ENCODE results near the gene NOL7. TPM values are rescaled to one million over a fixed set of nuclear protein-coding genes. Genes with fewer than 3 reads are reported as not detected.
A peak's percentile ranks its signal among the peaks of the same experiment; 100 is the strongest.

Gene NOL7
- total and polyA plus RNA-seq, 2 experiments from 2014 or later = 84.3 to 96.8 TPM

DNA sequence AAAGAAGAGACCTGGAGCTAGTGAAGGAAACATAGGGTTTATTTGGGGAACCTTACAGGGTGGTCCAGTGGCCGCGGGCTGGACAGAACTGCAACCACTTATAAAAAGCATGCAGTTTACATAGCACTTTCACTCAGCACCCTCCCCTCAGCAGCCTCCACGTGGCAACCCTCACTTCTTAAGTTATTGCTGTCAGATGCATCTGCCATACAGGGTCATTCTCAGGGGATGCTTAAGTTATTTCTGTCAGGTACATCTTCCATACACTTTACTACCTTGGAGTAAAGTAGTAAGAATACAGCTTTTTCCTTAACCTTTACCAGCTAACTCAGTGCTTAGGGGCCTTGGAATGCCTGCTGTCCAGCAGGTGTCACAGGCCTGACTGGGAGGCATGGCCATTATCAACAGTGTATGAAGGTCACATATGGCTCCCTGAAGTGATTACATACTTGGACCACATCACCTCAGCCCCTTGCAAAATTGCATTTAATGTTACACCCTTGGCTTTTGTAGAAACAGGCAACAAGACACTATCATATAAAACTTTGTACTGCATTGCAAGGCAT is 2.0 kb upstream of the NOL7 start:
- H3K36me3 ChIP-seq (replicated peaks; ENCODE audit: insufficient read depth, low read depth) = no peaks in the 10 kb centered on the region
- peaks cover 10% of the 10 kb centered on the region for H4K20me1 ChIP-seq (ENCODE audit: insufficient read depth, poor library complexity, severe bottlenecking)
- no peaks in the 10 kb centered on the region for H3K27me3 ChIP-seq
- H3K4me1 ChIP-seq (ENCODE audit: insufficient read depth) = peaks cover 16% of the 10 kb centered on the region
- H3K9me3 ChIP-seq (ENCODE audit: low read depth) = no peaks in the 10 kb centered on the region
- peaks cover 31% of the 10 kb centered on the region for H3K79me2 ChIP-seq
- DNase-seq (ENCODE audit: low spot score) = no peak
- no peak overlapping the region for H3K4me2 ChIP-seq
- no peaks in the 10 kb centered on the region for H3K9me2 ChIP-seq (replicated peaks; ENCODE audit: insufficient read depth)
- H3K27ac ChIP-seq = no peak overlapping the region
- H2AFZ ChIP-seq = no peak overlapping the region
- no peak overlapping the region for H3K4me3 ChIP-seq
- TF ChIP-seq EZH2phosphoT487 (IDR thresholded peaks at IDR 0.05; ENCODE audit: low read depth, severe bottlenecking, unreplicated experiment) (no peak), EZH2 (IDR thresholded peaks at IDR 0.05; ENCODE audit: borderline replicate concordance) (no peak)
- TF ChIP-seq, protein P1, sequence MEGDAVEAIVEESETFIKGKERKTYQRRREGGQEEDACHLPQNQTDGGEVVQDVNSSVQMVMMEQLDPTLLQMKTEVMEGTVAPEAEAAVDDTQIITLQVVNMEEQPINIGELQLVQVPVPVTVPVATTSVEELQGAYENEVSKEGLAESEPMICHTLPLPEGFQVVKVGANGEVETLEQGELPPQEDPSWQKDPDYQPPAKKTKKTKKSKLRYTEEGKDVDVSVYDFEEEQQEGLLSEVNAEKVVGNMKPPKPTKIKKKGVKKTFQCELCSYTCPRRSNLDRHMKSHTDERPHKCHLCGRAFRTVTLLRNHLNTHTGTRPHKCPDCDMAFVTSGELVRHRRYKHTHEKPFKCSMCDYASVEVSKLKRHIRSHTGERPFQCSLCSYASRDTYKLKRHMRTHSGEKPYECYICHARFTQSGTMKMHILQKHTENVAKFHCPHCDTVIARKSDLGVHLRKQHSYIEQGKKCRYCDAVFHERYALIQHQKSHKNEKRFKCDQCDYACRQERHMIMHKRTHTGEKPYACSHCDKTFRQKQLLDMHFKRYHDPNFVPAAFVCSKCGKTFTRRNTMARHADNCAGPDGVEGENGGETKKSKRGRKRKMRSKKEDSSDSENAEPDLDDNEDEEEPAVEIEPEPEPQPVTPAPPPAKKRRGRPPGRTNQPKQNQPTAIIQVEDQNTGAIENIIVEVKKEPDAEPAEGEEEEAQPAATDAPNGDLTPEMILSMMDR (IDR thresholded peaks at IDR 0.05; ENCODE audit: poor library complexity) = no peak
- 75% methylated on average over 3 of the region's 3 CpGs for WGBS (ENCODE audit: low lambda C conversion rate, missing lambda C conversion rate)

DNA sequence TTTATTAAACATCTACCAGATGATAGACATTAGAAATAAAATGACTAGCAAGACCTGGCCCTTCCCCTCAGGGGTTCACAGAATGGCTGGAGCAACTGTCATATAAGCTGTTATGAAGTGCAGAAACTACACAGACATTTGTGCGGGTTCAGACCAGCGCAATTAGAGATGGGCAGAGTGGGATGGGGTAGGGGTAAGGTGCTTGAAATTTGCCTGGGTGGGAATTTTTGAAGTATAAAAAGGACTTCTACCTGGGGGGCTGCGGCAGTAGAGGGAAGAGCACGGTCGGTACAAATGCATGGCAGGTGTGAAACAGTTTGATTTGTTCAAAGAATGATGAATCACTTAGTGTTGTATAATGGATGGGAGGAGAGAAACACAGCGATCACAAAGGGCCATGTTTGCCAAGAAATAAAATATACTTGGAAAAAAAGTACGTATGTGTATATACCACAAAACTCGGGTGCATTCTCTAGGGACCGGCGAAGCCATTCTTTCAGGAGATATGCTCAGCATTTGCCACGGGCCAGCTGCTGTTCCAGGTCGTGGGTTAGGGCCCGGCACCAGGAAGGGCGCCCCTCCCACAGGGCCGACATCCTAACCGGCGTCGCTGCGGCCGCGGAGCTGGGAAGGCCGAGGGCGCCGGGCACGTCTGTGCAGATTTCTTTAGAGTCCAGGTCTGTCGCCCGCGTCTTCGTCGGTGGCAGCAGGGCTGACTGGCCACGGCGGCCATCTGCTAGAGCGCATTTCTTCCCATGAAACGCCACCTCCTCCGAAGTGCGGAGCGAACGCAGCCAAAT is 809 bp upstream of the NOL7 start:
- peaks cover 16% of the 10 kb centered on the region for H3K4me1 ChIP-seq (ENCODE audit: insufficient read depth)
- peaks cover 10% of the 10 kb centered on the region for H4K20me1 ChIP-seq (ENCODE audit: insufficient read depth, poor library complexity, severe bottlenecking)
- no peaks in the 10 kb centered on the region for H3K27me3 ChIP-seq
- H3K36me3 ChIP-seq (replicated peaks; ENCODE audit: insufficient read depth, low read depth) = no peaks in the 10 kb centered on the region
- no peaks in the 10 kb centered on the region for H3K9me2 ChIP-seq (replicated peaks; ENCODE audit: insufficient read depth)
- TF ChIP-seq EZH2 (IDR thresholded peaks at IDR 0.05; ENCODE audit: borderline replicate concordance) (no peak), EZH2phosphoT487 (IDR thresholded peaks at IDR 0.05; ENCODE audit: low read depth, severe bottlenecking, unreplicated experiment) (no peak)
- TF ChIP-seq, protein P1 (IDR thresholded peaks at IDR 0.05; ENCODE audit: poor library complexity) = no peak
- peak overlapping the region; percentile 97 for H3K27ac ChIP-seq
- DNase-seq (ENCODE audit: low spot score) = peak; percentile 69
- H3K9me3 ChIP-seq (ENCODE audit: low read depth) = no peaks in the 10 kb centered on the region
- H3K79me2 ChIP-seq = peaks cover 35% of the 10 kb centered on the region
- WGBS (ENCODE audit: low lambda C conversion rate, missing lambda C conversion rate) = 9% methylated on average over 38 of the region's 38 CpGs
- peak overlapping the region; percentile 69 for H3K4me3 ChIP-seq
- peak overlapping the region; percentile 88 for H3K4me2 ChIP-seq
- peak overlapping the region; percentile 86 for H2AFZ ChIP-seq

DNA sequence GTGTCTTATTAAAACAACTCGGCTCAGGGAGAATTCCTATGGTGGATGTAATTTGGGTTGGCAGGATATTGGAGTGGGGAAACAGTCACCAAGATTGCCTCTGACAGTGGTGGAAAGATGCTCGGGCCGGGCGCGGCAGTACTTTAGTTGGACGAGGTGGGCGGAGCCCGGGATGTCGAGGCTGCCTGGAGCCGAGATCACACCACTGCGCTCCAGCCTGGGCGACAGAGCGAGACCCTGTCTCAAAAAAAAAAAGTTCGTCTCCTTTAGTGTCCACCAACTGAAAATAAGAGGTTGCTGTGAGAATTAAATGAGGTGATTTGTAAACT is 621 bp downstream of the NOL7 start:
- Histone ChIP-seq H3K9me2 (replicated peaks; ENCODE audit: insufficient read depth) (no peaks in the 10 kb centered on the region), H3K27me3 (no peaks in the 10 kb centered on the region), H2AFZ (peak overlapping the region; percentile 92), H3K9me3 (ENCODE audit: low read depth) (no peaks in the 10 kb centered on the region), H3K4me1 (ENCODE audit: insufficient read depth) (peaks cover 16% of the 10 kb centered on the region), H3K27ac (peak overlapping the region; percentile 97), H3K4me2 (peak overlapping the region; percentile 80), H3K36me3 (replicated peaks; ENCODE audit: insufficient read depth, low read depth) (no peaks in the 10 kb centered on the region), H4K20me1 (ENCODE audit: insufficient read depth, poor library complexity, severe bottlenecking) (peaks cover 10% of the 10 kb centered on the region), H3K79me2 (peaks cover 37% of the 10 kb centered on the region), H3K4me3 (peak overlapping the region; percentile 91)
- peak; percentile 74 for DNase-seq (ENCODE audit: low spot score)
- TF ChIP-seq, protein P1 (IDR thresholded peaks at IDR 0.05; ENCODE audit: poor library complexity) = no peak
- TF ChIP-seq EZH2 (IDR thresholded peaks at IDR 0.05; ENCODE audit: borderline replicate concordance) (no peak), EZH2phosphoT487 (IDR thresholded peaks at IDR 0.05; ENCODE audit: low read depth, severe bottlenecking, unreplicated experiment) (no peak)
- WGBS (ENCODE audit: low lambda C conversion rate, missing lambda C conversion rate) = 0% methylated on average over 14 of the region's 14 CpGs

All from hepatocyte (in vitro differentiated cells).